HepG2 (cell line): ENCODE results near the gene RYR2. TPM values are rescaled to one million over a fixed set of nuclear protein-coding genes. Genes with fewer than 3 reads are reported as not detected.

Experiments
- ATAC-seq: fragments of 200-7000 bp; cut with Tn5 transposase; 3 replicates; pipeline ENCODE4 v1.9.1; 2020; ENCODE audit warnings: mild to moderate bottlenecking, moderate library complexity
- BruUV-seq: library from RNA; stranded (reverse); fragments of 400-500 nt; replicated peaks from 2 replicates; lab custom pipeline; 2021; lab: Mats Ljungman, UMichigan
- CTCF ChIA-PET: fragments of 300-600 bp; formaldehyde crosslinking; extraction: SDS; loops from one replicate; lab custom pipeline; 2021; ENCODE audit warnings: low total read pairs, inconsistent platforms, low intra/inter-chr PET ratio; lab: Yijun Ruan, JAX
- POLR2A ChIA-PET: fragments of 350-600 bp; sonication (Branson Sonifier 250); formaldehyde crosslinking; loops from one replicate; lab custom pipeline; 2020; ENCODE audit warnings: antibody characterized with exemption, inconsistent platforms; lab: Yijun Ruan, JAX
- DNase-seq: peaks from one replicate; pipeline ENCODE4 v3.0.0-alpha.2; 2015; ENCODE audit warnings: low spot score
- FAIRE-seq: peaks from 3 replicates; lab custom pipeline; 2011; peaks lifted over from hg19 to GRCh38; lab: Jason Lieb, UNC
- H2AFZ ChIP-seq: one replicate; pipeline ENCODE4 v1.6.1; 2011; ENCODE audit warnings: low read length, inconsistent platforms
- H3K27ac ChIP-seq: fragments of 300-600 bp; 3 replicates; pipeline ENCODE4 v1.8.0; 2011; ENCODE audit warnings: mixed run types, mild to moderate bottlenecking, mixed read lengths, low read length, inconsistent platforms; ENCODE audit not compliant: insufficient read depth; ENCODE audit errors: extremely low read length
- H3K27me3 ChIP-seq, 2 experiments: fragments of 200-600 bp in 1 of 2; 2 replicates in 1 of 2; 3 replicates in 1 of 2; pipeline versions ENCODE4 v1.6.0 to v1.8.0; 2011; ENCODE audit warnings: low read length in 2 of 2, mild to moderate bottlenecking in 2 of 2, moderate library complexity in 2 of 2, inconsistent platforms in 1 of 2; ENCODE audit not compliant: insufficient read depth in 2 of 2, control insufficient read depth in 1 of 2
- H3K36me3 ChIP-seq, 2 experiments: fragments of 200-600 bp in 1 of 2; replicated peaks in 1 of 2; 2 replicates in 1 of 2; 3 replicates in 1 of 2; pipeline versions ENCODE4 v1.5.1 to v1.8.0; 2011; ENCODE audit warnings: low read length in 2 of 2, inconsistent platforms in 1 of 2; ENCODE audit not compliant: insufficient read depth in 2 of 2, control insufficient read depth in 1 of 2
- H3K4me1 ChIP-seq: 2 replicates; pipeline ENCODE4 v1.5.1; 2012; ENCODE audit warnings: low read length, inconsistent platforms; ENCODE audit not compliant: insufficient read depth
- H3K4me2 ChIP-seq: 2 replicates; pipeline ENCODE4 v1.6.0; 2011; ENCODE audit warnings: low read depth, low read length, inconsistent platforms
- H3K4me3 ChIP-seq, 3 experiments: fragments of 200-600 bp in 1 of 3; sonication (generic), shearing (Covaris generic) in 1 of 3; replicated peaks in 1 of 3; 2 replicates each; pipeline ENCODE4 v1.5.1; 2011 to 2016; ENCODE audit warnings: low read length in 3 of 3, inconsistent platforms in 2 of 3, low read depth in 2 of 3, mild to moderate bottlenecking in 2 of 3, control low read depth in 1 of 3, mixed read lengths in 1 of 3; ENCODE audit not compliant: insufficient read depth in 1 of 3
- H3K79me2 ChIP-seq: one replicate; pipeline ENCODE4 v1.6.1; 2011; ENCODE audit warnings: low read length, inconsistent platforms; ENCODE audit not compliant: insufficient read depth
- H3K9ac ChIP-seq: 2 replicates; pipeline ENCODE4 v1.6.0; 2011; ENCODE audit warnings: mild to moderate bottlenecking, low read depth, low read length, inconsistent platforms; ENCODE audit not compliant: insufficient read depth
- H3K9me3 ChIP-seq: 2 replicates; pipeline ENCODE4 v1.5.1; 2012; ENCODE audit warnings: mild to moderate bottlenecking, low read length
- H4K20me1 ChIP-seq: 2 replicates; pipeline ENCODE4 v1.6.0; 2011; ENCODE audit warnings: inconsistent platforms, mild to moderate bottlenecking, low read length, moderate library complexity; ENCODE audit not compliant: insufficient read depth
- ATF7-NPFF ChIP-seq: sonication (generic); formaldehyde crosslinking; IDR thresholded peaks from 2 replicates; pipeline ENCODE4 v1.8.1; 2023; ENCODE audit warnings: mild to moderate bottlenecking, low read depth, missing genetic modification reagents, moderate library complexity
- GATAD2A ChIP-seq: IDR thresholded peaks from 2 replicates; pipeline ENCODE4 v1.6.1; 2016
- HMGXB3 ChIP-seq: sonication (generic); formaldehyde crosslinking; IDR thresholded peaks from 2 replicates; pipeline ENCODE4 v1.4.0; 2020; ENCODE audit warnings: missing genetic modification reagents, borderline replicate concordance
- JUNB ChIP-seq: sonication (generic); formaldehyde crosslinking; IDR thresholded peaks from 2 replicates; pipeline ENCODE4 v1.8.0; 2022; ENCODE audit warnings: missing genetic modification reagents, mild to moderate bottlenecking, borderline replicate concordance
- KDM1A ChIP-seq: IDR thresholded peaks from 2 replicates; pipeline ENCODE4 v1.6.1; 2016; ENCODE audit warnings: missing compliant biosample characterization
- NFYB ChIP-seq: sonication (generic); formaldehyde crosslinking; IDR thresholded peaks from 2 replicates; pipeline ENCODE4 v1.4.0; 2020; ENCODE audit warnings: missing genetic modification reagents
- POLR2AphosphoS2 ChIP-seq: IDR thresholded peaks from 2 replicates; pipeline ENCODE4 v1.6.1; 2011; ENCODE audit warnings: low read depth, low read length, improper control_type of control experiment
- SAFB2 ChIP-seq: sonication (generic); formaldehyde crosslinking; IDR thresholded peaks from 2 replicates; pipeline ENCODE4 v1.5.1; 2020; ENCODE audit warnings: missing genetic modification reagents, low read depth, mild to moderate bottlenecking, borderline replicate concordance
- ZBTB44 ChIP-seq: sonication (generic); formaldehyde crosslinking; IDR thresholded peaks from 2 replicates; pipeline ENCODE4 v1.4.0; 2020; ENCODE audit warnings: missing genetic modification reagents
- ZNF441 ChIP-seq: sonication (generic); formaldehyde crosslinking; IDR thresholded peaks from 2 replicates; pipeline ENCODE4 v1.7.0; 2021; ENCODE audit warnings: missing genetic modification reagents, borderline replicate concordance
- ZNF614 ChIP-seq: IDR thresholded peaks from 2 replicates; pipeline ENCODE4 v1.6.1; 2018; ENCODE audit warnings: missing biosample characterization, missing genetic modification reagents, inconsistent platforms, borderline replicate concordance
- ZNF615 ChIP-seq: sonication (generic); formaldehyde crosslinking; IDR thresholded peaks from 2 replicates; pipeline ENCODE4 v1.5.0; 2020; ENCODE audit warnings: mild to moderate bottlenecking, missing genetic modification reagents, borderline replicate concordance
- ZNF670 ChIP-seq: sonication (generic); formaldehyde crosslinking; IDR thresholded peaks from 2 replicates; pipeline ENCODE4 v1.8.0; 2022; ENCODE audit warnings: mild to moderate bottlenecking, missing genetic modification reagents, borderline replicate concordance
- ZSCAN9 ChIP-seq: IDR thresholded peaks from 2 replicates; pipeline ENCODE4 v1.6.1; 2016; ENCODE audit warnings: borderline replicate concordance
- WGBS: methylation state at CpG from one replicate; pipeline ENCODE4 v1.1.6; 2017; ENCODE audit warnings: low lambda C conversion rate; 5-methylcytosine and 5-hydroxymethylcytosine counted together
- in situ Hi-C: cut with HindIII; loops from 2 replicates; pipeline ENCODE4 v1.10.0; 2017; ENCODE audit warnings: low pct_unique_long_range_greater_than_20kb; ENCODE audit not compliant: extremely low pct_ligation_motif_present
- intact Hi-C: fragments of 100-400 bp; cut with micrococcal nuclease; formaldehyde crosslinking; loops from one replicate; pipeline ENCODE4 v1.10.0; 2022; ENCODE audit not compliant: unreplicated experiment
- polyA plus RNA-seq, 8 experiments: library from polyadenylated mRNA; depleted of rRNA in 3 of 8; stranded (reverse) in 7 of 8; unstranded in 1 of 8; fragments of >200 nt; fragmentation: Illumina TruSeq in 4 of 8; extraction: Trizol in 4 of 8; gene quantifications; 2 replicates each; pipeline versions ENCODE4 v1.2.1 to v1.2.3, GENCODE V29; 2011 to 2016; ENCODE audit warnings: low read depth in 4 of 8, missing spikeins in 1 of 8, mixed read lengths in 1 of 8; ENCODE audit not compliant: insufficient read depth in 1 of 8
- total RNA-seq, 5 experiments: library from RNA; depleted of rRNA; stranded (reverse); fragments of >200 nt; fragmentation: Illumina TruSeq; extraction: Trizol; gene quantifications; 2 replicates each; pipeline ENCODE4 v1.2.3, GENCODE V29; 2016; ENCODE audit warnings: low read depth in 1 of 5
- TF ChIP-seq, protein P1 (sequence below): sonication (generic); formaldehyde crosslinking; IDR thresholded peaks from 2 replicates; pipeline ENCODE4 v1.4.0; 2020; ENCODE audit warnings: missing genetic modification reagents
- TF ChIP-seq, protein P2 (sequence below): IDR thresholded peaks from 2 replicates; pipeline ENCODE4 v1.6.1; 2016

RYR2 gene
- total and polyA plus RNA-seq, 2 of the 13 experiments (the other 11 are each of a cell fraction or from before 2014, with no cell fraction given), result not detected

GRCh38 chr1:237878406-237878805 is 836.4 kb downstream of the RYR2 start:
- no peaks in the 10 kb centered on the region for H3K79me2 ChIP-seq
- no peak overlapping the region for H3K4me2 ChIP-seq
- BruUV-seq, result no TSS peak
- H3K36me3 ChIP-seq, result no peaks in the 10 kb centered on the region
- WGBS, result 0% methylated on average over 1 of the region's 1 CpG
- H3K4me1 ChIP-seq, result no peaks in the 10 kb centered on the region
- intact Hi-C loops, result no loop called here
- H2AFZ ChIP-seq, result no peak overlapping the region
- ATAC-seq, result no peak
- H3K4me3 ChIP-seq, result no peak overlapping the region
- DNase-seq, result no peak
- H3K9me3 ChIP-seq, result peaks cover 16% of the 10 kb centered on the region; the same call in 1 of the 2 replicates
- H3K27me3 ChIP-seq, result no peaks in the 10 kb centered on the region
- H4K20me1 ChIP-seq, result no peaks in the 10 kb centered on the region
- CTCF ChIA-PET, result no interaction called here
- in situ Hi-C loops, result no loop called here
- POLR2A ChIA-PET, result no interaction called here
- no peak for FAIRE-seq
- H3K27ac ChIP-seq, result no peak overlapping the region
- H3K9ac ChIP-seq, result no peak overlapping the region
- no peak for TF ChIP-seq JUNB (CRISPR knock-in tag)
- no peak for TF ChIP-seq HMGXB3 (CRISPR knock-in tag)
- no peak for TF ChIP-seq SAFB2 (CRISPR knock-in tag)
- TF ChIP-seq ZNF670 (CRISPR knock-in tag), result no peak
- TF ChIP-seq NFYB (CRISPR knock-in tag), result no peak
- TF ChIP-seq ZNF614, result no peak
- no peak for TF ChIP-seq KDM1A
- no peak for TF ChIP-seq ATF7-NPFF (CRISPR knock-in tag)
- no peak for TF ChIP-seq POLR2AphosphoS2
- no peak for TF ChIP-seq ZSCAN9 (CRISPR knock-in tag)
- TF ChIP-seq GATAD2A, result no peak
- no peak for TF ChIP-seq ZNF441 (CRISPR knock-in tag)
- TF ChIP-seq ZBTB44 (CRISPR knock-in tag), result no peak
- TF ChIP-seq, protein P1, sequence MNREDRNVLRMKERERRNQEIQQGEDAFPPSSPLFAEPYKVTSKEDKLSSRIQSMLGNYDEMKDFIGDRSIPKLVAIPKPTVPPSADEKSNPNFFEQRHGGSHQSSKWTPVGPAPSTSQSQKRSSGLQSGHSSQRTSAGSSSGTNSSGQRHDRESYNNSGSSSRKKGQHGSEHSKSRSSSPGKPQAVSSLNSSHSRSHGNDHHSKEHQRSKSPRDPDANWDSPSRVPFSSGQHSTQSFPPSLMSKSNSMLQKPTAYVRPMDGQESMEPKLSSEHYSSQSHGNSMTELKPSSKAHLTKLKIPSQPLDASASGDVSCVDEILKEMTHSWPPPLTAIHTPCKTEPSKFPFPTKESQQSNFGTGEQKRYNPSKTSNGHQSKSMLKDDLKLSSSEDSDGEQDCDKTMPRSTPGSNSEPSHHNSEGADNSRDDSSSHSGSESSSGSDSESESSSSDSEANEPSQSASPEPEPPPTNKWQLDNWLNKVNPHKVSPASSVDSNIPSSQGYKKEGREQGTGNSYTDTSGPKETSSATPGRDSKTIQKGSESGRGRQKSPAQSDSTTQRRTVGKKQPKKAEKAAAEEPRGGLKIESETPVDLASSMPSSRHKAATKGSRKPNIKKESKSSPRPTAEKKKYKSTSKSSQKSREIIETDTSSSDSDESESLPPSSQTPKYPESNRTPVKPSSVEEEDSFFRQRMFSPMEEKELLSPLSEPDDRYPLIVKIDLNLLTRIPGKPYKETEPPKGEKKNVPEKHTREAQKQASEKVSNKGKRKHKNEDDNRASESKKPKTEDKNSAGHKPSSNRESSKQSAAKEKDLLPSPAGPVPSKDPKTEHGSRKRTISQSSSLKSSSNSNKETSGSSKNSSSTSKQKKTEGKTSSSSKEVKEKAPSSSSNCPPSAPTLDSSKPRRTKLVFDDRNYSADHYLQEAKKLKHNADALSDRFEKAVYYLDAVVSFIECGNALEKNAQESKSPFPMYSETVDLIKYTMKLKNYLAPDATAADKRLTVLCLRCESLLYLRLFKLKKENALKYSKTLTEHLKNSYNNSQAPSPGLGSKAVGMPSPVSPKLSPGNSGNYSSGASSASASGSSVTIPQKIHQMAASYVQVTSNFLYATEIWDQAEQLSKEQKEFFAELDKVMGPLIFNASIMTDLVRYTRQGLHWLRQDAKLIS (CRISPR knock-in tag), result no peak
- no peak for TF ChIP-seq ZNF615
- TF ChIP-seq, protein P2, sequence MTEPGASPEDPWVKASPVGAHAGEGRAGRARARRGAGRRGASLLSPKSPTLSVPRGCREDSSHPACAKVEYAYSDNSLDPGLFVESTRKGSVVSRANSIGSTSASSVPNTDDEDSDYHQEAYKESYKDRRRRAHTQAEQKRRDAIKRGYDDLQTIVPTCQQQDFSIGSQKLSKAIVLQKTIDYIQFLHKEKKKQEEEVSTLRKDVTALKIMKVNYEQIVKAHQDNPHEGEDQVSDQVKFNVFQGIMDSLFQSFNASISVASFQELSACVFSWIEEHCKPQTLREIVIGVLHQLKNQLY (CRISPR knock-in tag), result no peak
